OCI-LY1 (cell line): Measurements from ENCODE around the gene ELOVL6.
"Not testable (repeated sequence)": the region's sequence is repeated elsewhere in the genome, so short reads cannot be mapped to it uniquely, and the experiment has no call there.

ENCODE experiments used
- H2AFZ ChIP-seq: fragments of 200-600 bp; sonication (generic), shearing (Covaris generic); 2 replicates; pipeline ENCODE4 v1.6.0; 2014; ENCODE audit warnings: antibody characterized with exemption, mild to moderate bottlenecking, low read length
- H3F3A ChIP-seq: fragments of 200-600 bp; sonication (generic), shearing (Covaris generic); 2 replicates; pipeline ENCODE4 v1.6.0; 2014; ENCODE audit warnings: mild to moderate bottlenecking, antibody characterized with exemption, low read length, moderate library complexity; ENCODE audit not compliant: insufficient read depth
- H3K27ac ChIP-seq: fragments of 200-600 bp; sonication (generic); 2 replicates; pipeline ENCODE4 v1.5.1; 2014; ENCODE audit warnings: low read length, mixed run types, mild to moderate bottlenecking, low read depth; ENCODE audit not compliant: poor library complexity, severe bottlenecking
- H3K27me3 ChIP-seq: fragments of 200-600 bp; sonication (generic); 2 replicates; pipeline ENCODE4 v1.6.0; 2014; ENCODE audit warnings: antibody characterized with exemption, mild to moderate bottlenecking, low read length, moderate library complexity; ENCODE audit not compliant: insufficient read depth
- H3K36me3 ChIP-seq: fragments of 200-600 bp; sonication (generic); 2 replicates; pipeline ENCODE4 v1.6.1; 2014; ENCODE audit warnings: mild to moderate bottlenecking, antibody characterized with exemption, low read length, moderate library complexity, mixed read lengths; ENCODE audit not compliant: insufficient read depth
- H3K4me1 ChIP-seq: fragments of 200-600 bp; sonication (generic); 2 replicates; pipeline ENCODE4 v1.5.1; 2014; ENCODE audit warnings: mild to moderate bottlenecking, low read length, moderate library complexity; ENCODE audit not compliant: insufficient read depth, severe bottlenecking
- H3K4me2 ChIP-seq: fragments of 200-600 bp; sonication (generic), shearing (Covaris generic); 2 replicates; pipeline ENCODE4 v1.6.1; 2014; ENCODE audit warnings: low read length
- H3K4me3 ChIP-seq: fragments of 200-600 bp; sonication (generic); 2 replicates; pipeline ENCODE4 v1.5.1; 2014; ENCODE audit warnings: low read length, low read depth, mild to moderate bottlenecking, mixed read lengths; ENCODE audit not compliant: poor library complexity, severe bottlenecking
- H3K79me2 ChIP-seq: fragments of 200-600 bp; shearing (Covaris generic); 2 replicates; pipeline ENCODE4 v1.6.1; 2016; ENCODE audit warnings: mixed run types, low read length, mixed read lengths; ENCODE audit not compliant: insufficient read depth
- H3K9ac ChIP-seq: fragments of 200-600 bp; sonication (generic), shearing (Covaris generic); 2 replicates; pipeline ENCODE4 v1.6.1; 2014; ENCODE audit warnings: mild to moderate bottlenecking, low read length, mixed read lengths
- H3K9me2 ChIP-seq: fragments of 200-600 bp; sonication (generic), shearing (Covaris generic); 2 replicates; pipeline ENCODE4 v1.6.1; 2014; ENCODE audit warnings: low read depth, mild to moderate bottlenecking, low read length, mixed read lengths
- H3K9me3 ChIP-seq: fragments of 200-600 bp; shearing (Covaris generic); 2 replicates; pipeline ENCODE4 v1.6.1; 2014; ENCODE audit warnings: low read length, mixed read lengths
- H4K20me1 ChIP-seq: fragments of 200-600 bp; sonication (generic), shearing (Covaris generic); 2 replicates; pipeline ENCODE4 v1.6.0; 2016; ENCODE audit warnings: mild to moderate bottlenecking, low read length; ENCODE audit not compliant: insufficient read depth
- CTCF ChIP-seq: fragments of 200-600 bp; sonication (generic), shearing (Covaris generic); IDR thresholded peaks from 2 replicates; pipeline ENCODE4 v1.5.1; 2017; ENCODE audit warnings: mild to moderate bottlenecking, antibody characterized with exemption, low read length, moderate library complexity, mixed read lengths
- EZH2 ChIP-seq: fragments of 200-600 bp; sonication (generic), shearing (Covaris generic); IDR thresholded peaks from 2 replicates; pipeline ENCODE4 v1.8.0; 2017; ENCODE audit warnings: borderline replicate concordance, mixed run types, mild to moderate bottlenecking, antibody characterized with exemption, low read length, moderate library complexity, mixed read lengths

The ELOVL6 gene

GRCh38 chr4:110087070-110087708, 111.2 kb downstream of the ELOVL6 start:
- H4K20me1 ChIP-seq, result no peaks in the 10 kb centered on the region
- H3K4me3 ChIP-seq, result no peak overlapping the region
- no peak overlapping the region for H2AFZ ChIP-seq
- no peaks in the 10 kb centered on the region for H3K9me2 ChIP-seq
- H3K27ac ChIP-seq, result no peak overlapping the region
- no peaks in the 10 kb centered on the region for H3K79me2 ChIP-seq
- H3K36me3 ChIP-seq, result peaks cover 13% of the 10 kb centered on the region; the same call in 1 of the 2 replicates
- TF ChIP-seq CTCF (no peak), EZH2 (no peak)
- no peaks in the 10 kb centered on the region for H3K27me3 ChIP-seq
- no peak overlapping the region for H3K4me2 ChIP-seq
- no peaks in the 10 kb centered on the region; the same call in 1 of the 2 replicates for H3F3A ChIP-seq
- peaks cover 34% of the 10 kb centered on the region for H3K4me1 ChIP-seq
- no peak overlapping the region for H3K9ac ChIP-seq
- no peaks in the 10 kb centered on the region for H3K9me3 ChIP-seq

GRCh38 chr4:110085131-110085530, 113.3 kb downstream of the ELOVL6 start:
- H3K9me3 ChIP-seq, result no peaks in the 10 kb centered on the region
- H3K4me3 ChIP-seq, result no peak overlapping the region
- H3K36me3 ChIP-seq, result peaks cover 13% of the 10 kb centered on the region; the same call in 1 of the 2 replicates
- no peak overlapping the region for H3K4me2 ChIP-seq
- TF ChIP-seq CTCF, result no peak
- no peak overlapping the region for H2AFZ ChIP-seq
- no peaks in the 10 kb centered on the region for H4K20me1 ChIP-seq
- no peaks in the 10 kb centered on the region; the same call in 1 of the 2 replicates for H3F3A ChIP-seq
- H3K27me3 ChIP-seq, result no peaks in the 10 kb centered on the region
- H3K27ac ChIP-seq, result peak overlapping the region; percentile 43
- no peak overlapping the region for H3K9ac ChIP-seq
- no peaks in the 10 kb centered on the region for H3K79me2 ChIP-seq
- H3K4me1 ChIP-seq, result peaks cover 34% of the 10 kb centered on the region
- H3K9me2 ChIP-seq, result no peaks in the 10 kb centered on the region

- H3K4me3 ChIP-seq, result no peak overlapping the region
- no peak overlapping the region for H3K4me2 ChIP-seq
- no peak overlapping the region for H2AFZ ChIP-seq
- H3F3A ChIP-seq, result no peaks in the 10 kb centered on the region; the same call in 1 of the 2 replicates
- no peak for TF ChIP-seq CTCF
- peaks cover 24% of the 10 kb centered on the region for H3K4me1 ChIP-seq
- no peaks in the 10 kb centered on the region for H3K9me3 ChIP-seq
- no peaks in the 10 kb centered on the region for H3K79me2 ChIP-seq
- H3K27ac ChIP-seq, result no peak overlapping the region
- peaks cover 13% of the 10 kb centered on the region; the same call in 1 of the 2 replicates for H3K36me3 ChIP-seq
- no peaks in the 10 kb centered on the region for H3K9me2 ChIP-seq
- no peak overlapping the region for H3K9ac ChIP-seq
- H3K27me3 ChIP-seq, result no peaks in the 10 kb centered on the region
- H4K20me1 ChIP-seq, result no peaks in the 10 kb centered on the region
Measured at GRCh38 chr4:110084154-110084553, 114.3 kb downstream of the ELOVL6 start.

GRCh38 chr4:110078148-110078547, 120.3 kb downstream of the ELOVL6 start:
- not testable (repeated sequence) for H3K9ac ChIP-seq, H3K27me3 ChIP-seq, H3K9me2 ChIP-seq, H3K4me3 ChIP-seq, H3K4me1 ChIP-seq, H3K79me2 ChIP-seq, H3K9me3 ChIP-seq, H3F3A ChIP-seq, H4K20me1 ChIP-seq, H2AFZ ChIP-seq, H3K27ac ChIP-seq, H3K4me2 ChIP-seq
- H3K36me3 ChIP-seq, result peaks cover 30% of the 10 kb centered on the region

GRCh38 chr4:110076828-110077227, 121.6 kb downstream of the ELOVL6 start:
- H3K27ac ChIP-seq, H3K9ac ChIP-seq, H3K4me2 ChIP-seq, H2AFZ ChIP-seq, H3K4me3 ChIP-seq, H3K4me1 ChIP-seq, H3K27me3 ChIP-seq, H4K20me1 ChIP-seq, H3F3A ChIP-seq, H3K9me3 ChIP-seq, H3K9me2 ChIP-seq, H3K79me2 ChIP-seq: not testable (repeated sequence)
- H3K36me3 ChIP-seq, result peaks cover 38% of the 10 kb centered on the region
